Dendritic cell treated with granulocyte-macrophage colony-stimulating factor and Interleukin-4, amounts not matched to agents 40 ng/mL and 50 ng/mL, for 4 days (primary cell): ENCODE data around the gene RASD2.

ENCODE experiments used
- H3K27ac Mint-ChIP-seq: one replicate; pipeline ENCODE4 v1.8.0; 2022; ENCODE audit warnings: mild to moderate bottlenecking, mixed read lengths
- H3K27me3 Mint-ChIP-seq: one replicate; pipeline ENCODE4 v1.8.0; 2022; ENCODE audit warnings: mild to moderate bottlenecking, mixed read lengths
- H3K36me3 Mint-ChIP-seq: one replicate; pipeline ENCODE4 v1.8.0; 2022; ENCODE audit warnings: low read depth, mixed read lengths
- H3K4me1 Mint-ChIP-seq: one replicate; pipeline ENCODE4 v1.8.0; 2022; ENCODE audit warnings: low read depth, mixed read lengths
- H3K4me3 Mint-ChIP-seq: one replicate; pipeline ENCODE4 v1.8.0; 2022; ENCODE audit warnings: mild to moderate bottlenecking, moderate library complexity, mixed read lengths
- H3K9me3 Mint-ChIP-seq: one replicate; pipeline ENCODE4 v1.8.0; 2022; ENCODE audit warnings: mixed read lengths
- intact Hi-C: fragments of 100-400 bp; cut with micrococcal nuclease; formaldehyde crosslinking; loops from one replicate; pipeline ENCODE4 v1.15.0; 2022

Gene RASD2

DNA sequence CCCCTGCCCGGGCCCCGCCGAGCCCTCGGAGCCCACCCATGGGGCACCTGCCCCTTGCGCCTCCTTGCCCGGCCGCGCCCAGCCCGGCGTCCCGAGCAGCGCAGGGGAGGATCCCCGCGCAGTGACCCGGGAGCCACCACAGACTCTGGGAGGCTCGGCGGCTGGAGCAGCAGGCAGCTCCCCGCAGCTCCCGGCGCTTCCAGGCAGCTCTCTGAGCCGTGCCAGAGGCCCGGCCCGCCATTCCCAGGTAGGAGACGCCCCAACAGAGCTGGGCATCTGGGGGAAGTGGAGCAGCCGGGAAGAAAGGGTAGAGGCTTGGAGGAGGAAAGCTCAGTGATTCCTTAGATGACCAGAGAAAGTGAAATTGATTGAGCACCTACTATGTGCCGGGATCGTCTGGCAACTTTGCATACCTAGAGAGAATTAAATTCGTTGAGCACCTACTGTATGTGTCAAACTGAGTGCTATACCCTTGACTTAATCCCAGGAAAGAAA lies 670 bp downstream of the RASD2 start:
- no peak overlapping the region for H3K27ac Mint-ChIP-seq
- no peaks in the 10 kb centered on the region for H3K9me3 Mint-ChIP-seq
- no peak overlapping the region for H3K4me3 Mint-ChIP-seq
- no peaks in the 10 kb centered on the region for H3K36me3 Mint-ChIP-seq
- H3K4me1 Mint-ChIP-seq: peaks cover 9% of the 10 kb centered on the region
- intact Hi-C loops: no loop called here
- peaks cover 66% of the 10 kb centered on the region for H3K27me3 Mint-ChIP-seq

- H3K9me3 Mint-ChIP-seq: no peaks in the 10 kb centered on the region
- no peaks in the 10 kb centered on the region for H3K36me3 Mint-ChIP-seq
- peaks cover 66% of the 10 kb centered on the region for H3K27me3 Mint-ChIP-seq
- H3K27ac Mint-ChIP-seq: no peak overlapping the region
- peaks cover 7% of the 10 kb centered on the region for H3K4me1 Mint-ChIP-seq
- intact Hi-C loops: no loop called here
- no peak overlapping the region for H3K4me3 Mint-ChIP-seq
Measured at GRCh38 chr22:35542157-35542938, 1.7 kb downstream of the RASD2 start.

DNA sequence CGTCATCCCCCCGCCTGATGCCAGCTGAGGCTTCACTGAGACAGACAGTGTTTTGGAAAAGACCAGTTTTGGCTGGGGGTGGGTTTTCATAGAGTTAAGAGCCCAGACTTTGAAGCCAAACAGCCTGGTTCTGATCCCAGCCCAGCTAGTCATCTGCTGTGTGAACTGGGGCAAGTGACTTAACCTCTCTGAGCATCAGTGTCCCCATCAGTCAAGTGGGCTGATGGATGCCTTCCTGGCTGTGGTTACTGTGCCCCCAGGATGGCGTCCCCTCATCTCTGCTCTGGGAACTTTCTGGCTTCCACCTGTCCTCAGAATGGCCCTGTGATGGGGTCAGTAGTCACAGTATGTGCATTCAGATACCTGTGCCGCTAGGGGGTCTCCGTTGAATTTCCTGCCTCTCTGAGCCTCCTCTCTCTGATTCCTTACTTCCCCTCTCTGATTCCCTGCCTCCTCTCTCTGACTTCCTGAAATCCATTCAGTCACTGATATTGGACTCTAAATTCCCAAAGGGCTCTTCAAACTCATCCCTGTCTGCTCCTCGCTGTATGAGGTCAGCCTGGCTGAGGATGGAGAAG lies 2.4 kb downstream of the RASD2 start:
- Mint-ChIP-seq H3K4me3 (no peak overlapping the region), H3K27me3 (peaks cover 64% of the 10 kb centered on the region), H3K4me1 (peaks cover 4% of the 10 kb centered on the region), H3K36me3 (no peaks in the 10 kb centered on the region), H3K27ac (no peak overlapping the region), H3K9me3 (no peaks in the 10 kb centered on the region)
- intact Hi-C loops: no loop called here

DNA sequence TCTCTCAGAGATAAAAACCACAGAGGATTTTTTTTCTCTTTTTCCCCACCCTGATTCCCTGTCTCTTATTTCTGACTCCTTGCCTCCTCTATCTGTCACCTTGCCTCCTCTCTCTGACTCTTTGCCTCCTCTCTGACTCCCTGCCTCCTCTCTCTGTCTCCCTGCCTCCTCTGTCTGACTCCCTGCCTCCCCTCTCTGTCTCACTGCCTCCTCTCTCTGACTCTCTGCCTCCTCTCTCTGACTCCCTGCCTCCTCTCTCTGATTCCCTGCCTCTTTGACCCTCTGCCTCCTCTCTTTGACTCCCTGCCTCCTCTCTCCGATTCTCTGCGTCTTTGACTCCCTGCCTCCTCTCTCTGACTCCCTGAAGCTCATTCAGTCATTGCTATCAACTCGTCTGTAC lies 3.1 kb downstream of the RASD2 start:
- peaks cover 62% of the 10 kb centered on the region for H3K27me3 Mint-ChIP-seq

GRCh38 chr22:35544189-35544588 lies 3.6 kb downstream of the RASD2 start:
- peaks cover 62% of the 10 kb centered on the region for H3K27me3 Mint-ChIP-seq
- H3K4me3 Mint-ChIP-seq: no peak overlapping the region
- peaks cover 4% of the 10 kb centered on the region for H3K4me1 Mint-ChIP-seq
- H3K36me3 Mint-ChIP-seq: no peaks in the 10 kb centered on the region
- no peak overlapping the region for H3K27ac Mint-ChIP-seq
- no peaks in the 10 kb centered on the region for H3K9me3 Mint-ChIP-seq
- intact Hi-C loops: no loop called here

More for the DNA sequence above, 3.1 kb downstream of the RASD2 start:
- Mint-ChIP-seq H3K36me3 (no peaks in the 10 kb centered on the region), H3K4me3 (no peak overlapping the region), H3K4me1 (peaks cover 4% of the 10 kb centered on the region), H3K27ac (no peak overlapping the region), H3K9me3 (no peaks in the 10 kb centered on the region)
- intact Hi-C loops: no loop called here

DNA sequence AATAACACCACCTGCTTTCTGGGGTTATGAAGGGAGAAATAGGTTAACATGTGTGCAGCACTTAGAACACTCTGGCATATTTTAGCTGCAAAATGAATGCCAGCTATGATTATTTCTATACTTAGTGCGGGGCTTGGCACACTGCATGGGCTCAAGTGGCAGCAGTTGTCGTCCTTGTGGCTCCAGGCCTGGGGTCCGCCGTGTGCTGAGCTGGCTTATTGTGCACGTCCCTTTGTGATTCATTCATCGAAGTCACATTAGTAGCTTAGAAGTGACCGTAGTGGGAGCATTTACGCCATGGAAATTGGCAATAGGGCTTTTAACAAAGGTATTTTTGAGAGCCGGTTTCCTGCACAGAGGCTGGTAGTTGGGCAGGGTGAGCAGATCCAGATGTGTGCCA lies 4.2 kb downstream of the RASD2 start:
- intact Hi-C loops: no loop called here
- Mint-ChIP-seq H3K27me3 (peaks cover 59% of the 10 kb centered on the region), H3K36me3 (no peaks in the 10 kb centered on the region)

DNA sequence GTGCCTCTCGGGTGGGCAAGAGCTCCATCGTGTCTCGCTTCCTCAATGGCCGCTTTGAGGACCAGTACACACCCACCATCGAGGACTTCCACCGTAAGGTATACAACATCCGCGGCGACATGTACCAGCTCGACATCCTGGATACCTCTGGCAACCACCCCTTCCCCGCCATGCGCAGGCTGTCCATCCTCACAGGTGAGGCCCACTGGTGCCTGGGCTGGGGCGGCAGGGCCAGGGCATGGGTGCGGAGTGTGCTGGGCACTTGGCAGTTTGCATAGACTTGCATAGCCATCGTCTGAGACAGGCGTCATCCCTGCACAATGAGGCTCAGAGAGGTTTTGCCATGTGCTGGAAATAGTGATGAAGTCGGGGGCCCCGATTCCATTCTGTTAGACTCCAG lies 6.3 kb downstream of the RASD2 start:
- H3K4me1 Mint-ChIP-seq: no peaks in the 10 kb centered on the region
- H3K9me3 Mint-ChIP-seq: no peaks in the 10 kb centered on the region
- H3K4me3 Mint-ChIP-seq: no peak overlapping the region
- no peak overlapping the region for H3K27ac Mint-ChIP-seq
- peaks cover 43% of the 10 kb centered on the region for H3K27me3 Mint-ChIP-seq
- intact Hi-C loops: no loop called here
- no peaks in the 10 kb centered on the region for H3K36me3 Mint-ChIP-seq

More for the DNA sequence above, 4.2 kb downstream of the RASD2 start:
- Mint-ChIP-seq H3K9me3 (no peaks in the 10 kb centered on the region), H3K4me1 (peaks cover 4% of the 10 kb centered on the region), H3K4me3 (no peak overlapping the region), H3K27ac (no peak overlapping the region)

DNA sequence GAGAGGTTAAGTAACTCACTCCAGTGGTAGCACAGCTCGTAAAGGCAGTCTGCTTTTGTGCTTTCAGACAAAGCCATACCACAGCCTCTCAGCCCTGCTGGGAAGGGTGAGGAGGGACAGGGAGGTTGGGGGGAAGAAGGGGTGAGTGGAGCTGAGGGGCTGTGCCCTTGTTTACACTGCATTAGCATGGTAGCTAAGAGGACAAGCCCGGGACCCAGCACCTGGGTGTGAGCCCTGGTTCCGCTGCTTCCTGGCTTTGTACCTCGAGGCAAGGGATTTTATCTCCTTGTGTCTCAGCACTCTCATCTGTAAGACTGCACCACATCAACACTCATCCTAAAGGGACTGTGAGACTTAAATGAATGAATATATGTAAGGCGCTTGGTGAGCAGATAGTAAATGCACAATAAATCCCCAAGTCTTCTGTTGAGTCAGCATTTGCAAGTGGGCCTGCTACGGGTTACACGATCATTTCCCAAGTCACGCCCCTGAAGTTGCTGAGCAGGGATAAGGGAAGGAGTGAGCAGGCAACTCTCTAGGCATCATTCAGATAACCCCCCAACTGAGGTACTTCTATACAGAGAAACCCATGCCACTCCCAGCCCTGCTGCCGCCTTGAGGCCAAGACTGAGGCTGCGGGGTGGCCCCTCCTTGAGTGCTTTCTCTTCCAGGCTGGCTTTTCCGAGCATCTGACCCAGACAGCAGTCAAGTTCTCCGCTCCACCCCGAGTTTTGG lies 7.5 kb downstream of the RASD2 start:
- H3K4me3 Mint-ChIP-seq: no peak overlapping the region
- H3K9me3 Mint-ChIP-seq: no peaks in the 10 kb centered on the region
- H3K27ac Mint-ChIP-seq: no peak overlapping the region
- peaks cover 36% of the 10 kb centered on the region for H3K27me3 Mint-ChIP-seq
- peaks cover 7% of the 10 kb centered on the region for H3K4me1 Mint-ChIP-seq
- intact Hi-C loops: no loop called here
- no peaks in the 10 kb centered on the region for H3K36me3 Mint-ChIP-seq

DNA sequence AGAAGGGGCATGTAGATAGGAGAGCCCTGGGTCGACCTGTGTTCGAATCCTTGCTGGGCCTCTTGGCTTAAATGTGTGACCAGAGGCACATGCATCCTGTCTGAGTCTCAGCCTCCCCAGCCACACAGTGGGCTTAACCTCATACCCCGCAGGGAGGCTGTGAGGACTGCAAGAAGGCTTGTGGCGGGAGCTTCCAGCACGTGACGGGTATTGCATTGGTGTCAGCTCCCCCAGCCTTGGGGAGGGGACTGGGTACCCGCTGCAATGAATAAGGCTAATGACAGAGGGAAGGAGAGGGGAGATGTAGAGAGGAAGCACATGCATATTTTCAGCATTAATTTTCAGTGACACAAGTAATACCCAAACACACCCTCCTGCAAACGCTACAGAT lies 8.1 kb downstream of the RASD2 start:
- Mint-ChIP-seq H3K27ac (no peak overlapping the region), H3K9me3 (no peaks in the 10 kb centered on the region), H3K4me3 (no peak overlapping the region), H3K27me3 (peaks cover 33% of the 10 kb centered on the region), H3K36me3 (no peaks in the 10 kb centered on the region), H3K4me1 (peaks cover 7% of the 10 kb centered on the region)
- intact Hi-C loops: no loop called here

- Mint-ChIP-seq H3K4me1 (peaks cover 7% of the 10 kb centered on the region), H3K36me3 (no peaks in the 10 kb centered on the region), H3K4me3 (no peak overlapping the region), H3K27me3 (peaks cover 29% of the 10 kb centered on the region), H3K27ac (no peak overlapping the region), H3K9me3 (no peaks in the 10 kb centered on the region)
- intact Hi-C loops: no loop called here
Measured at GRCh38 chr22:35549328-35549727, 8.7 kb downstream of the RASD2 start.

DNA sequence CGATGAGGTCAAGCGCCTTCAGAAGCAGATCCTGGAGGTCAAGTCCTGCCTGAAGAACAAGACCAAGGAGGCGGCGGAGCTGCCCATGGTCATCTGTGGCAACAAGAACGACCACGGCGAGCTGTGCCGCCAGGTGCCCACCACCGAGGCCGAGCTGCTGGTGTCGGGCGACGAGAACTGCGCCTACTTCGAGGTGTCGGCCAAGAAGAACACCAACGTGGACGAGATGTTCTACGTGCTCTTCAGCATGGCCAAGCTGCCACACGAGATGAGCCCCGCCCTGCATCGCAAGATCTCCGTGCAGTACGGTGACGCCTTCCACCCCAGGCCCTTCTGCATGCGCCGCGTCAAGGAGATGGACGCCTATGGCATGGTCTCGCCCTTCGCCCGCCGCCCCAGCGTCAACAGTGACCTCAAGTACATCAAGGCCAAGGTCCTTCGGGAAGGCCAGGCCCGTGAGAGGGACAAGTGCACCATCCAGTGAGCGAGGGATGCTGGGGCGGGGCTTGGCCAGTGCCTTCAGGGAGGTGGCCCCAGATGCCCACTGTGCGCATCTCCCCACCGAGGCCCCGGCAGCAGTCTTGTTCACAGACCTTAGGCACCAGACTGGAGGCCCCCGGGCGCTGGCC lies 11.0 kb downstream of the RASD2 start:
- no peak overlapping the region for H3K4me3 Mint-ChIP-seq
- no peak overlapping the region for H3K27ac Mint-ChIP-seq
- intact Hi-C loops: no loop called here
- H3K27me3 Mint-ChIP-seq: peaks cover 32% of the 10 kb centered on the region
- H3K4me1 Mint-ChIP-seq: peaks cover 7% of the 10 kb centered on the region
- no peaks in the 10 kb centered on the region for H3K36me3 Mint-ChIP-seq
- no peaks in the 10 kb centered on the region for H3K9me3 Mint-ChIP-seq

DNA sequence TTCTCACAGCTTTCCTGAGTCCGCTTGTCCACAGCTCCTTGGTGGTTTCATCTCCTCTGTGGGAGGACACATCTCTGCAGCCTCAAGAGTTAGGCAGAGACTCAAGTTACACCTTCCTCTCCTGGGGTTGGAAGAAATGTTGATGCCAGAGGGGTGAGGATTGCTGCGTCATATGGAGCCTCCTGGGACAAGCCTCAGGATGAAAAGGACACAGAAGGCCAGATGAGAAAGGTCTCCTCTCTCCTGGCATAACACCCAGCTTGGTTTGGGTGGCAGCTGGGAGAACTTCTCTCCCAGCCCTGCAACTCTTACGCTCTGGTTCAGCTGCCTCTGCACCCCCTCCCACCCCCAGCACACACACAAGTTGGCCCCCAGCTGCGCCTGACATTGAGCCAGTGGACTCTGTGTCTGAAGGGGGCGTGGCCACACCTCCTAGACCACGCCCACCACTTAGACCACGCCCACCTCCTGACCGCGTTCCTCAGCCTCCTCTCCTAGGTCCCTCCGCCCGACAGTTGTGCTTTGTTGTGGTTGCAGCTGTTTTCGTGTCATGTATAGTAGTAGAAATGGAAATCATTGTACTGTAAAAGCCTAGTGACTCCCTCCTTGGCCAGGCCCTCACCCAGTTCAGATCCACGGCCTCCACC lies 11.7 kb downstream of the RASD2 start:
- intact Hi-C loops: no loop called here
- H3K4me1 Mint-ChIP-seq: peaks cover 7% of the 10 kb centered on the region
- H3K27me3 Mint-ChIP-seq: peaks cover 35% of the 10 kb centered on the region
- H3K9me3 Mint-ChIP-seq: no peaks in the 10 kb centered on the region
- no peak overlapping the region for H3K27ac Mint-ChIP-seq
- H3K4me3 Mint-ChIP-seq: no peak overlapping the region
- no peaks in the 10 kb centered on the region for H3K36me3 Mint-ChIP-seq

DNA sequence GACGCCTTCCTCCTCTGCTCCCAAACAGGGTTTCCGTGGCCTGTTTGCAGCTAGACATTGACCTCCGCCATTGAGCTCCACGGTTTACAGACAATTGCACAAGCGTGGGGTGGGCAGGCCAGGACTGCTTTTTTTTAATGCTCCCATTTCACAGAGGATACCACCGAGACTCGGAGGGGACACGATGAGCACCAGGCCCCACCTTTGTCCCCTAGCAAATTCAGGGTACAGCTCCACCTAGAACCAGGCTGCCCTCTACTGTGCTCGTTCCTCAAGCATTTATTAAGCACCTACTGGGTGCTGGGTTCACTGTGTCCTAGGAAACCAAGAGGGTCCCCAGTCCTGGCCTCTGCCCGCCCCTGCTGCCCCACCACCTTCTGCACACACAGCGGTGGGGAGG lies 12.2 kb downstream of the RASD2 start:
- peaks cover 7% of the 10 kb centered on the region for H3K4me1 Mint-ChIP-seq
- no peaks in the 10 kb centered on the region for H3K9me3 Mint-ChIP-seq
- H3K27ac Mint-ChIP-seq: no peak overlapping the region
- intact Hi-C loops: no loop called here
- no peak overlapping the region for H3K4me3 Mint-ChIP-seq
- no peaks in the 10 kb centered on the region for H3K36me3 Mint-ChIP-seq
- peaks cover 37% of the 10 kb centered on the region for H3K27me3 Mint-ChIP-seq
